Measurements from ENCODE around the gene PLEKHG5.

Gene PLEKHG5

GRCh38 chr1:6473156-6473555 lies 18.3 kb downstream of the PLEKHG5 start:
- Histone ChIP-seq H3K4me3 (ENCODE audit: low read depth in 1 of 2, low read length in 2 of 2) (no peak overlapping the region), H3K36me3 (ENCODE audit: control insufficient read depth in 1 of 2, insufficient read depth in 2 of 2, low read length in 2 of 2) (peaks cover 0 to 34% of the 10 kb centered on the region in 2 donors), H3K27ac (ENCODE audit: low read length) (no peak overlapping the region), H3K9me3 (ENCODE audit: control insufficient read depth in 1 of 2, low read length in 2 of 2) (no peaks in the 10 kb centered on the region), H3K4me1 (ENCODE audit: control insufficient read depth in 1 of 2, insufficient read depth in 2 of 2, low read length in 2 of 2) (no peaks in the 10 kb centered on the region), H3K27me3 (ENCODE audit: low read depth, low read length) (no peaks in the 10 kb centered on the region)

GRCh38 chr1:6472391-6472790 lies 19.1 kb downstream of the PLEKHG5 start:
- H3K27ac ChIP-seq (ENCODE audit: low read length): no peak overlapping the region
- no peaks in the 10 kb centered on the region for H3K4me1 ChIP-seq (ENCODE audit: control insufficient read depth in 1 of 2, insufficient read depth in 2 of 2, low read length in 2 of 2)
- H3K9me3 ChIP-seq (ENCODE audit: control insufficient read depth in 1 of 2, low read length in 2 of 2): no peaks in the 10 kb centered on the region
- no peak overlapping the region for H3K4me3 ChIP-seq (ENCODE audit: low read depth in 1 of 2, low read length in 2 of 2)
- H3K27me3 ChIP-seq (ENCODE audit: low read depth, low read length): no peaks in the 10 kb centered on the region
- peaks cover 0 to 34% of the 10 kb centered on the region in 2 donors for H3K36me3 ChIP-seq (ENCODE audit: control insufficient read depth in 1 of 2, insufficient read depth in 2 of 2, low read length in 2 of 2)

GRCh38 chr1:6471970-6472368 lies 19.5 kb downstream of the PLEKHG5 start:
- H3K27ac ChIP-seq (ENCODE audit: low read length): peak overlapping the region; percentile 81
- no peaks in the 10 kb centered on the region for H3K9me3 ChIP-seq (ENCODE audit: control insufficient read depth in 1 of 2, low read length in 2 of 2)
- no peaks in the 10 kb centered on the region for H3K27me3 ChIP-seq (ENCODE audit: low read depth, low read length)
- H3K4me3 ChIP-seq (ENCODE audit: low read depth in 1 of 2, low read length in 2 of 2): no peak overlapping the region
- peaks cover 0 to 34% of the 10 kb centered on the region in 2 donors for H3K36me3 ChIP-seq (ENCODE audit: control insufficient read depth in 1 of 2, insufficient read depth in 2 of 2, low read length in 2 of 2)
- no peaks in the 10 kb centered on the region for H3K4me1 ChIP-seq (ENCODE audit: control insufficient read depth in 1 of 2, insufficient read depth in 2 of 2, low read length in 2 of 2)

GRCh38 chr1:6471086-6471969 lies 20.1 kb downstream of the PLEKHG5 start:
- Histone ChIP-seq H3K27ac (ENCODE audit: low read length) (peak overlapping the region; percentile 81), H3K4me1 (ENCODE audit: control insufficient read depth in 1 of 2, insufficient read depth in 2 of 2, low read length in 2 of 2) (no peaks in the 10 kb centered on the region), H3K27me3 (ENCODE audit: low read depth, low read length) (no peaks in the 10 kb centered on the region), H3K36me3 (ENCODE audit: control insufficient read depth in 1 of 2, insufficient read depth in 2 of 2, low read length in 2 of 2) (peaks cover 0 to 34% of the 10 kb centered on the region in 2 donors), H3K9me3 (ENCODE audit: control insufficient read depth in 1 of 2, low read length in 2 of 2) (no peaks in the 10 kb centered on the region), H3K4me3 (ENCODE audit: low read depth in 1 of 2, low read length in 2 of 2) (no peak overlapping the region)

GRCh38 chr1:6470132-6471085 lies 21.1 kb downstream of the PLEKHG5 start:
- Histone ChIP-seq H3K9me3 (ENCODE audit: control insufficient read depth in 1 of 2, low read length in 2 of 2) (no peaks in the 10 kb centered on the region), H3K4me1 (ENCODE audit: control insufficient read depth in 1 of 2, insufficient read depth in 2 of 2, low read length in 2 of 2) (no peaks in the 10 kb centered on the region), H3K27me3 (ENCODE audit: low read depth, low read length) (no peaks in the 10 kb centered on the region), H3K4me3 (ENCODE audit: low read depth in 1 of 2, low read length in 2 of 2) (no peak overlapping the region), H3K36me3 (ENCODE audit: control insufficient read depth in 1 of 2, insufficient read depth in 2 of 2, low read length in 2 of 2) (peaks cover 0 to 34% of the 10 kb centered on the region in 2 donors), H3K27ac (ENCODE audit: low read length) (no peak overlapping the region)

GRCh38 chr1:6468729-6469461 lies 22.6 kb downstream of the PLEKHG5 start:
- no peaks in the 10 kb centered on the region for H3K9me3 ChIP-seq (ENCODE audit: control insufficient read depth in 1 of 2, low read length in 2 of 2)
- no peaks in the 10 kb centered on the region for H3K4me1 ChIP-seq (ENCODE audit: control insufficient read depth in 1 of 2, insufficient read depth in 2 of 2, low read length in 2 of 2)
- no peaks in the 10 kb centered on the region for H3K27me3 ChIP-seq (ENCODE audit: low read depth, low read length)
- no peak overlapping the region for H3K27ac ChIP-seq (ENCODE audit: low read length)
- no peak overlapping the region for H3K4me3 ChIP-seq (ENCODE audit: low read depth in 1 of 2, low read length in 2 of 2)
- peaks cover 0 to 30% of the 10 kb centered on the region in 2 donors for H3K36me3 ChIP-seq (ENCODE audit: control insufficient read depth in 1 of 2, insufficient read depth in 2 of 2, low read length in 2 of 2)

- no peak overlapping the region for H3K27ac ChIP-seq (ENCODE audit: low read length)
- H3K27me3 ChIP-seq (ENCODE audit: low read depth, low read length): no peaks in the 10 kb centered on the region
- no peaks in the 10 kb centered on the region for H3K4me1 ChIP-seq (ENCODE audit: control insufficient read depth in 1 of 2, insufficient read depth in 2 of 2, low read length in 2 of 2)
- peaks cover 0 to 30% of the 10 kb centered on the region in 2 donors for H3K36me3 ChIP-seq (ENCODE audit: control insufficient read depth in 1 of 2, insufficient read depth in 2 of 2, low read length in 2 of 2)
- no peaks in the 10 kb centered on the region for H3K9me3 ChIP-seq (ENCODE audit: control insufficient read depth in 1 of 2, low read length in 2 of 2)
- no peak overlapping the region for H3K4me3 ChIP-seq (ENCODE audit: low read depth in 1 of 2, low read length in 2 of 2)
Observed at GRCh38 chr1:6467744-6468688, 23.5 kb downstream of the PLEKHG5 start.

- Histone ChIP-seq H3K9me3 (ENCODE audit: control insufficient read depth in 1 of 2, low read length in 2 of 2) (no peaks in the 10 kb centered on the region), H3K27me3 (ENCODE audit: low read depth, low read length) (no peaks in the 10 kb centered on the region), H3K4me3 (ENCODE audit: low read depth in 1 of 2, low read length in 2 of 2) (no peak overlapping the region), H3K27ac (ENCODE audit: low read length) (no peak overlapping the region), H3K36me3 (ENCODE audit: control insufficient read depth in 1 of 2, insufficient read depth in 2 of 2, low read length in 2 of 2) (peaks cover 0 to 22% of the 10 kb centered on the region in 2 donors), H3K4me1 (ENCODE audit: control insufficient read depth in 1 of 2, insufficient read depth in 2 of 2, low read length in 2 of 2) (no peaks in the 10 kb centered on the region)
Observed at GRCh38 chr1:6467224-6467623, 24.2 kb downstream of the PLEKHG5 start.

- Histone ChIP-seq H3K9me3 (ENCODE audit: control insufficient read depth in 1 of 2, low read length in 2 of 2) (no peaks in the 10 kb centered on the region), H3K36me3 (ENCODE audit: control insufficient read depth in 1 of 2, insufficient read depth in 2 of 2, low read length in 2 of 2) (peaks cover 0 to 19% of the 10 kb centered on the region in 2 donors), H3K4me1 (ENCODE audit: control insufficient read depth in 1 of 2, insufficient read depth in 2 of 2, low read length in 2 of 2) (no peaks in the 10 kb centered on the region), H3K27me3 (ENCODE audit: low read depth, low read length) (no peaks in the 10 kb centered on the region), H3K4me3 (ENCODE audit: low read depth in 1 of 2, low read length in 2 of 2) (no peak overlapping the region), H3K27ac (ENCODE audit: low read length) (no peak overlapping the region)
Observed at GRCh38 chr1:6466751-6467150, 24.7 kb downstream of the PLEKHG5 start.

GRCh38 chr1:6466023-6466422 lies 25.4 kb downstream of the PLEKHG5 start, which contains the start of gene TNFRSF25:
Gene TNFRSF25, minus strand, starts transcription at chr1:6466173. Its CDS starts 66 bp downstream, at chr1:6466107.
- H3K36me3 ChIP-seq (ENCODE audit: control insufficient read depth in 1 of 2, insufficient read depth in 2 of 2, low read length in 2 of 2): peaks cover 0 to 18% of the 10 kb centered on the region in 2 donors
- H3K4me3 ChIP-seq (ENCODE audit: low read depth in 1 of 2, low read length in 2 of 2): no peak within 1 kb of the TSS
- H3K27ac ChIP-seq (ENCODE audit: low read length): no peak within 1 kb of the TSS
- peaks cover 0 to 6% of the 10 kb centered on the region in 2 donors for H3K4me1 ChIP-seq (ENCODE audit: control insufficient read depth in 1 of 2, insufficient read depth in 2 of 2, low read length in 2 of 2)
- no peaks in the 10 kb centered on the region for H3K9me3 ChIP-seq (ENCODE audit: control insufficient read depth in 1 of 2, low read length in 2 of 2)
- no peaks in the 10 kb centered on the region for H3K27me3 ChIP-seq (ENCODE audit: low read depth, low read length)
